Measurements from ENCODE around the gene ZNF813. TPM values are rescaled to one million over a fixed set of nuclear protein-coding genes. Genes with fewer than 3 reads are reported as not detected.

The ZNF813 gene
- polyA plus RNA-seq, 1 donor (not counting 4 experiments of a cell fraction or from before 2014, with no cell fraction given) = 2.5 TPM

GRCh38 chr19:53525922-53526321 lies 58.4 kb downstream of the ZNF813 start:
- Histone ChIP-seq H3K36me3 (ENCODE audit: control insufficient read depth in 2 of 2, extremely low read depth in 1 of 2, insufficient read depth in 2 of 2, low read length in 2 of 2) (no peaks in the 10 kb centered on the region), H3K27me3 (ENCODE audit: control insufficient read depth, extremely low read depth, insufficient read depth, low read length) (no peaks in the 10 kb centered on the region), H4K20me1 (ENCODE audit: control insufficient read depth, extremely low read depth, insufficient read depth, low read length) (no peaks in the 10 kb centered on the region), H2AFZ (ENCODE audit: control insufficient read depth, low read length) (no peak overlapping the region), H3K79me2 (ENCODE audit: control insufficient read depth, insufficient read depth, low read length) (peaks cover 5% of the 10 kb centered on the region), H3K9ac (ENCODE audit: control insufficient read depth, extremely low read depth, insufficient read depth, low read length) (no peak overlapping the region), H3K4me1 (ENCODE audit: control insufficient read depth, extremely low read depth, insufficient read depth, low read length) (peaks cover 8% of the 10 kb centered on the region), H3K4me2 (ENCODE audit: control insufficient read depth, extremely low read depth, insufficient read depth, low read depth, low read length) (no peak overlapping the region), H3K27ac (ENCODE audit: control insufficient read depth, insufficient read depth, low read length) (no peak overlapping the region), H3K4me3 (ENCODE audit: control insufficient read depth in 2 of 3, extremely low read depth in 1 of 3, insufficient read depth in 2 of 3, low read depth in 1 of 3, low read length in 3 of 3) (no peak overlapping the region), H3K9me1 (ENCODE audit: control insufficient read depth, extremely low read depth, insufficient read depth, low read length) (no peaks in the 10 kb centered on the region), H3K9me3 (ENCODE audit: control insufficient read depth, low read depth, low read length) (no peaks in the 10 kb centered on the region)
- FAIRE-seq (no peak), DNase-seq (ENCODE audit: low read depth, low spot score) (no peak)
- dilution Hi-C loops (cut with MboI; ENCODE audit: extremely low pct_ligation_motif_present, low sequenced_read_pairs) = no loop called here
- TF ChIP-seq EZH2 (IDR thresholded peaks at IDR 0.05; ENCODE audit: low read length) = no peak
- TF ChIP-seq CTCF (optimal IDR thresholded peaks at IDR 0.05 in 1 of 3, IDR thresholded peaks at IDR 0.05 in 1 of 3, conservative IDR thresholded peaks at IDR 0.05 in 1 of 3; ENCODE audit: extremely low read depth in 1 of 3, insufficient read depth in 2 of 3, low read length in 3 of 3) = no peak

- FAIRE-seq (no peak), DNase-seq (ENCODE audit: low read depth, low spot score) (no peak)
- Histone ChIP-seq H3K9me3 (ENCODE audit: control insufficient read depth, low read depth, low read length) (no peaks in the 10 kb centered on the region), H3K4me1 (ENCODE audit: control insufficient read depth, extremely low read depth, insufficient read depth, low read length) (no peaks in the 10 kb centered on the region), H3K79me2 (ENCODE audit: control insufficient read depth, insufficient read depth, low read length) (no peaks in the 10 kb centered on the region), H4K20me1 (ENCODE audit: control insufficient read depth, extremely low read depth, insufficient read depth, low read length) (no peaks in the 10 kb centered on the region), H3K4me3 (ENCODE audit: control insufficient read depth in 2 of 3, extremely low read depth in 1 of 3, insufficient read depth in 2 of 3, low read depth in 1 of 3, low read length in 3 of 3) (no peak overlapping the region), H3K27ac (ENCODE audit: control insufficient read depth, insufficient read depth, low read length) (no peak overlapping the region), H3K4me2 (ENCODE audit: control insufficient read depth, extremely low read depth, insufficient read depth, low read depth, low read length) (no peak overlapping the region), H3K9me1 (ENCODE audit: control insufficient read depth, extremely low read depth, insufficient read depth, low read length) (no peaks in the 10 kb centered on the region), H3K9ac (ENCODE audit: control insufficient read depth, extremely low read depth, insufficient read depth, low read length) (no peak overlapping the region), H2AFZ (ENCODE audit: control insufficient read depth, low read length) (no peak overlapping the region), H3K27me3 (ENCODE audit: control insufficient read depth, extremely low read depth, insufficient read depth, low read length) (no peaks in the 10 kb centered on the region), H3K36me3 (ENCODE audit: control insufficient read depth in 2 of 2, extremely low read depth in 1 of 2, insufficient read depth in 2 of 2, low read length in 2 of 2) (no peaks in the 10 kb centered on the region)
- dilution Hi-C loops (cut with MboI; ENCODE audit: extremely low pct_ligation_motif_present, low sequenced_read_pairs) = no loop called here
- no peak for TF ChIP-seq EZH2 (IDR thresholded peaks at IDR 0.05; ENCODE audit: low read length)
- TF ChIP-seq CTCF (optimal IDR thresholded peaks at IDR 0.05 in 1 of 3, IDR thresholded peaks at IDR 0.05 in 1 of 3, conservative IDR thresholded peaks at IDR 0.05 in 1 of 3; ENCODE audit: extremely low read depth in 1 of 3, insufficient read depth in 2 of 3, low read length in 3 of 3) = no peak
Observed at GRCh38 chr19:53530622-53531021, 63.1 kb downstream of the ZNF813 start.

All from keratinocyte (primary cell).